Measurements from ENCODE around the gene GABRR1.

DNA sequence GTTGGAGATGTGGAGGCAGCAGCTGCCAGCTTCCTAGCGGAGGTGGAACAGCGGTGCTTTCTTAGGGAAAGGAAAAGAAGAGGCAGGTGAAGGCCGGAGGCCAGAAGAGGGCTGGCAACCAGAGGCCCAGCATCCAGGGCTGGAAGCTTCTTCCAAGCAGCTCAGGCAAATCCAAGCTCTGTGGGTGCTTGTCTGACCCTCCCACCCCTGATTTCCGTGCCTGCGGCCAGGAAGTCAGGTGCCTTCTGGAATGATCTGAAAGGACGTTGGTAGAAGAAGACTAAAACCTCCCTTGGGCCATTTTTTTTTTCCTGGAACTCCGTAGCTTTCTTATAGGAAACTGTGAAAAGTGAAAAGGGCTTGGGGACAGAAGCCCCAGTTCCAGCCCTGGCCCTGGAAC is 33.1 kb upstream of the GABRR1 start:
- TF ChIP-seq, protein P1, sequence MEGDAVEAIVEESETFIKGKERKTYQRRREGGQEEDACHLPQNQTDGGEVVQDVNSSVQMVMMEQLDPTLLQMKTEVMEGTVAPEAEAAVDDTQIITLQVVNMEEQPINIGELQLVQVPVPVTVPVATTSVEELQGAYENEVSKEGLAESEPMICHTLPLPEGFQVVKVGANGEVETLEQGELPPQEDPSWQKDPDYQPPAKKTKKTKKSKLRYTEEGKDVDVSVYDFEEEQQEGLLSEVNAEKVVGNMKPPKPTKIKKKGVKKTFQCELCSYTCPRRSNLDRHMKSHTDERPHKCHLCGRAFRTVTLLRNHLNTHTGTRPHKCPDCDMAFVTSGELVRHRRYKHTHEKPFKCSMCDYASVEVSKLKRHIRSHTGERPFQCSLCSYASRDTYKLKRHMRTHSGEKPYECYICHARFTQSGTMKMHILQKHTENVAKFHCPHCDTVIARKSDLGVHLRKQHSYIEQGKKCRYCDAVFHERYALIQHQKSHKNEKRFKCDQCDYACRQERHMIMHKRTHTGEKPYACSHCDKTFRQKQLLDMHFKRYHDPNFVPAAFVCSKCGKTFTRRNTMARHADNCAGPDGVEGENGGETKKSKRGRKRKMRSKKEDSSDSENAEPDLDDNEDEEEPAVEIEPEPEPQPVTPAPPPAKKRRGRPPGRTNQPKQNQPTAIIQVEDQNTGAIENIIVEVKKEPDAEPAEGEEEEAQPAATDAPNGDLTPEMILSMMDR (conservative IDR thresholded peaks at IDR 0.05; ENCODE audit: low read length), result no peak
- TF ChIP-seq EZH2phosphoT487 (IDR thresholded peaks at IDR 0.05; ENCODE audit: borderline replicate concordance, low read depth, low read length), result no peak

Measured in OCI-LY7 (cell line).